Right lobe of liver (tissue), 6 donors: ENCODE measurements around the gene DCP2. TPM values are rescaled to one million over a fixed set of nuclear protein-coding genes. Genes with fewer than 3 reads are reported as not detected.

Experiments used
- ATAC-seq, 4 donors: fragments of 200-7000 bp; cut with Tn5 transposase; one replicate each; pipeline ENCODE4 v1.9.1; 2020; ENCODE audit warnings: mild to moderate bottlenecking in 4 of 4, moderate library complexity in 4 of 4
- DNase-seq, 3 donors: peaks; one replicate each; pipeline ENCODE4 v3.0.0-alpha.2; 2020
- H3K27ac ChIP-seq, 3 donors: fragments of 200-600 bp; one replicate each; pipeline ENCODE4 v1.8.0; 2022
- H3K27me3 ChIP-seq, 2 donors: fragments of 200-600 bp; one replicate each; pipeline ENCODE4 v1.8.0; 2022
- H3K36me3 ChIP-seq, 4 donors: fragments of 200-600 bp; sonication (generic) in 1 of 4; one replicate each; pipeline versions ENCODE4 v1.5.1 to v1.8.0; 2017 to 2022; ENCODE audit warnings: control low read depth in 1 of 4
- H3K4me1 ChIP-seq, 4 donors: fragments of 200-600 bp; sonication (generic) in 1 of 4; one replicate each; pipeline versions ENCODE4 v1.5.1 to v1.8.0; 2017 to 2022; ENCODE audit warnings: control low read depth in 1 of 4
- H3K4me3 ChIP-seq, 3 donors: fragments of 200-600 bp; one replicate each; pipeline ENCODE4 v1.8.0; 2022
- H3K9me3 ChIP-seq, 4 donors: fragments of 200-600 bp; sonication (generic) in 1 of 4; one replicate each; pipeline versions ENCODE4 v1.5.1 to v1.8.0; 2017 to 2022; ENCODE audit warnings: control low read depth in 1 of 4
- POLR2A ChIP-seq: fragments of 450-650 bp; IDR thresholded peaks from one replicate; pipeline ENCODE4 v1.6.1; 2017; ENCODE audit warnings: antibody characterized with exemption, mild to moderate bottlenecking
- WGBS: methylation state at CpG from one replicate; pipeline ENCODE4 v1.1.6; 2018; ENCODE audit warnings: low coverage, low lambda C conversion rate; ENCODE audit not compliant: insufficient coverage; ENCODE audit errors: missing lambda C conversion rate; 5-methylcytosine and 5-hydroxymethylcytosine counted together
- intact Hi-C, 2 donors: fragments of 100-400 bp; cut with DNase I; formaldehyde crosslinking; loops; one replicate each; pipeline versions ENCODE4 v1.11.2 to v1.14.1; 2022
- total RNA-seq, 6 experiments: library from RNA; depleted of rRNA in 2 of 6; stranded (reverse); fragments of >200 nt in 2 of 6; fragmentation: NEBNext Ultra II Directional in 3 of 6; extraction: Animal tissue kit (Norgen Biotek cat#: 25700) in 3 of 6; gene quantifications; one replicate each; pipeline versions ENCODE4 v1.1.0 to v1.2.4, GENCODE V29; 2016 to 2023
- TF ChIP-seq, protein P1 (sequence below), 4 donors: fragments of 200-600 bp in 3 of 4; fragments of 450-650 bp in 1 of 4; IDR thresholded peaks; one replicate each; pipeline versions ENCODE4 v1.5.1 to v1.8.0; 2016 to 2022; ENCODE audit warnings: antibody characterized with exemption in 4 of 4, mild to moderate bottlenecking in 2 of 4
- donor health status: DM: no; HTN: yes; CAD: no.
- donor health status: DM: no; HTN: no; CAD: no.
- donor health status: DM: no; HTN: no; CAD: no.
- donor health status: DM: no; HTN: yes; CAD: no.
- donor health status: DM: no; HTN: yes; CAD: no.

Gene DCP2
- total RNA-seq, 6 experiments from 2014 or later: 12.0 to 20.8 (median 14.6) TPM

DNA sequence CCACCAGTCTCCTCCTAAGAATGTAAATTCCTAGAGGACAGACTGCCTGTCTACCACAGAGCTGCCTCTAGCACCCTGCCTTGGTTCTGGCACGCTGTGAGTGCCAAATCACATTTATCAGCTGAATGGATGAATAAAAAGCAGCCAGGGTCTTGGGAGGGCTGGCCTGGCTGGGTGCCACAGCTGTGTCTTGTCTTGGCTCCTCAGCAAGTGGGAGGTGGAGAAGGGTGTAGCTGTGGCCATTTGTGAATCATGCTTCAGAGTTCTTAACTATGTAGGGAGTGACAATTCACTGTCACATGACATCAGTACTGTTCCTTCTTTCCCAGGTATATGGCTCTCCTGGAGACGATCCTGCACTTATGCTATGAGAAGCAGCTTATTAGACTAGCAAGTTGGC is 70.6 kb downstream of the DCP2 start:
- no peak for DNase-seq
- Histone ChIP-seq H3K9me3 (no peaks in the 10 kb centered on the region), H3K27ac (no peak overlapping the region), H3K36me3 (peaks cover 0 to 60% (median 7%) of the 10 kb centered on the region in 4 donors), H3K4me1 (no peaks in the 10 kb centered on the region), H3K27me3 (no peaks in the 10 kb centered on the region), H3K4me3 (no peak overlapping the region)
- intact Hi-C loops: no loop called here
- TF ChIP-seq, protein P1, sequence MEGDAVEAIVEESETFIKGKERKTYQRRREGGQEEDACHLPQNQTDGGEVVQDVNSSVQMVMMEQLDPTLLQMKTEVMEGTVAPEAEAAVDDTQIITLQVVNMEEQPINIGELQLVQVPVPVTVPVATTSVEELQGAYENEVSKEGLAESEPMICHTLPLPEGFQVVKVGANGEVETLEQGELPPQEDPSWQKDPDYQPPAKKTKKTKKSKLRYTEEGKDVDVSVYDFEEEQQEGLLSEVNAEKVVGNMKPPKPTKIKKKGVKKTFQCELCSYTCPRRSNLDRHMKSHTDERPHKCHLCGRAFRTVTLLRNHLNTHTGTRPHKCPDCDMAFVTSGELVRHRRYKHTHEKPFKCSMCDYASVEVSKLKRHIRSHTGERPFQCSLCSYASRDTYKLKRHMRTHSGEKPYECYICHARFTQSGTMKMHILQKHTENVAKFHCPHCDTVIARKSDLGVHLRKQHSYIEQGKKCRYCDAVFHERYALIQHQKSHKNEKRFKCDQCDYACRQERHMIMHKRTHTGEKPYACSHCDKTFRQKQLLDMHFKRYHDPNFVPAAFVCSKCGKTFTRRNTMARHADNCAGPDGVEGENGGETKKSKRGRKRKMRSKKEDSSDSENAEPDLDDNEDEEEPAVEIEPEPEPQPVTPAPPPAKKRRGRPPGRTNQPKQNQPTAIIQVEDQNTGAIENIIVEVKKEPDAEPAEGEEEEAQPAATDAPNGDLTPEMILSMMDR (IDR thresholded peaks at IDR 0.05): no peak
- TF ChIP-seq POLR2A: no peak
- 73% methylated on average over 2 of the region's 2 CpGs for whole genome bisulfite sequencing
- peak in 1 of 4 donors; percentile 18 for ATAC-seq

DNA sequence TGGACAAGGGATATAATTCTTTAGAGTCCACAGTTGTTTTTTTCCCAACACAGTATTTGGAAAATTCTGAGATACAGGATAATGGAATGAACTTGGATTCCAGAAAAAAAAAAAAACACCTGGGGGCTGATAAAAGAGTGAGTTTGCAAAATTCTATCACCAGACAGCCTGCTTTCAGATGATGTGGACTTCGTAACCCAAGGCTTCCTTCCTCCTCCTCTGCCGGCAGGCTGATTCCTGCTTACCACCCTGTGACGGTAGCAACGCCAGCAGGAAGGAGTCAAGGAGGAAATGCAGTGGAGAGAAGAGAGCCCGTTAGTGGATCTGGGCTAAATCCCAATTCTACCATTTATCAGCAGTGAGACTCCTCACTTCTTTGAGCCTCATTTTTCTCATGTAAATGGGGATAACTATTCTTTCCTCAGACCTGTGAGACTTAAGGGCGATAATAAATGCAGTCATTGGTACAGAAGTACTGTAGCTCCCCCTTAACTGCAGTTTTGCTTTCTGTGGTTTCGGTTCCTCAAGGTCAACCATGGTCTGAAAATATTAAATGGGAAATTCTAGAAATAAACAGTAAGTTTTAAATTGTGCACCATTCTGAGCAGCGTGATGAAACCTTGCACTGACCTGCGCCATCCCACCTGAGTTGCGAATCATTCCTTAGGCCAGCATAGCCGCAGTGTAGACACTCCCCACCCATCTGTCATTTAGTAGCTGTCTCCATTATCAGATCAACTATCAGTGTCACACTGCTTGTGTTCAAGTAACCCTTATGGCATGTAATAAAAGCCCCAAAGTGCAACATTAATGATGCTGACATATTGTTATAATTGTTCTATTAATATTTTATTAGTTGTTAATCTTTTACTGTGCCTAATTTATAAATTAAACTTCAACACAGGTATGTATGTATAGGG is 71.4 kb downstream of the DCP2 start:
- intact Hi-C loops: no loop called here
- Histone ChIP-seq H3K27me3 (no peaks in the 10 kb centered on the region), H3K27ac (peak overlapping the region in 1 of 3 donors; percentile 30), H3K4me3 (no peak overlapping the region), H3K9me3 (no peaks in the 10 kb centered on the region), H3K4me1 (no peaks in the 10 kb centered on the region), H3K36me3 (peaks cover 0 to 64% (median 7%) of the 10 kb centered on the region in 4 donors)
- DNase-seq (peak in 1 of 3 donors; percentile 42), ATAC-seq (peak; percentile 50 to 73 (median 70))
- 53% methylated on average over 11 of the region's 11 CpGs for WGBS
- no peak for TF ChIP-seq POLR2A
- TF ChIP-seq, protein P1 (IDR thresholded peaks at IDR 0.05): no peak

DNA sequence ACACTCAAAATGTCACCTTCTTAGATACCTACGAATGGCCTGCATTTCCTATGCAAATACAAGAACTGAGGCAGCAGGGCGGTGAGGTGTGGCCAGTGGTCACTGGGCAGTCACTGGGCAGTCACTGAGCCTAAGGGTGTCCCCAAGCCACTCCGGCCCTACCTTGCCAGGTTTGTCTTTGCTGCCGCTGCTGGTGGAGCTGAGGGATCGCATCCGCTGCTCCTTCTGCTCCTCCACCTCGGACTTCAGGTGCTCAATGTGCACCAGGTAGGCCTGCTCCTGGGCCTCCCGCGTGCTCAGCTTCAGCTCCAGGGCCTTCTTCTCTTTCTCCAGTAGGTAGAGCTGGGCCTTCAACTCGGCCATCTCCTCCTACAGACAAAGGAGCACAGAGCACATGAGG is 72.3 kb downstream of the DCP2 start:
- WGBS: 86% methylated on average over 8 of the region's 10 CpGs
- no peak for ATAC-seq

DNA sequence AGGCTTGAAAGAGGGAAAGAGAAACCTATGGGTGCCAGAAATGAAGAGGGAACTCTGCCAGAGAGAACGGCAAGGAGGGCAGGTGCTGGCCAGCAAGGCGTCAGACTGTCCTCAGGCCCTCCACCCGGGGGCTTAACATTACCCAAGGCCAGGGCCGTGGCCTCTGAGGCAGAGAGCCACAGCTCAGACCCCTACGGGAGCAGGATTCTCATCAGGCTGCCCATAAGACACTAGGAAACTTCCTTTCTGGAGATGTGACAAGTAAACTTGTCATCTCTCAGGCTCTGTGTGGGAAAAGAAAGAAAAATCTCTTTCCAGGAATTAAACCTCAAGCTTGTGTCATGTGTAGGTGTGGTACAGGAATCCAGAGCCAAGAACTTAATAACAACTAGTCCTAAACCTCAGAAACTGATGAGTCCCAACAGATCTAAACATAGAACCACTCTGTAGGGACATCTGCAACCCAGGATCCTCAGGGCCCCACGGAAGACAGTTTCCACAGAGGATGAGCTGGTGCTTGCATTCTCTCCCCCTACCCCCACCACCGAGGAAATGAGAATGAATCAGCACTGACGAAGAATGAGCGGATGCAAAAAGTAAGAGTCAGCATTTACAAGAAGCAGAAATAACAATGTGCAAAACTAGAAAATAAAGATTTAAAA is 74.3 kb downstream of the DCP2 start:
- TF ChIP-seq, protein P1 (IDR thresholded peaks at IDR 0.05): no peak
- no peak for TF ChIP-seq POLR2A
- peak; percentile 43 to 65 (median 53) for ATAC-seq
- Histone ChIP-seq H3K36me3 (peaks cover 0 to 82% (median 9%) of the 10 kb centered on the region in 4 donors), H3K4me1 (no peaks in the 10 kb centered on the region), H3K4me3 (no peak overlapping the region), H3K9me3 (no peaks in the 10 kb centered on the region), H3K27ac (peak overlapping the region in 2 of 3 donors; percentile 1 to 13), H3K27me3 (no peaks in the 10 kb centered on the region)
- intact Hi-C loops: no loop called here
- WGBS: 32% methylated on average over 6 of the region's 9 CpGs
- no peak for DNase-seq

More for the DNA sequence above, 72.3 kb downstream of the DCP2 start:
- H3K9me3 ChIP-seq: no peaks in the 10 kb centered on the region
- H3K27me3 ChIP-seq: no peaks in the 10 kb centered on the region
- TF ChIP-seq, protein P1 (IDR thresholded peaks at IDR 0.05): no peak
- no peak for TF ChIP-seq POLR2A
- no peak for DNase-seq
- H3K4me3 ChIP-seq: no peak overlapping the region
- H3K27ac ChIP-seq: no peak overlapping the region
- intact Hi-C loops: no loop called here
- H3K4me1 ChIP-seq: no peaks in the 10 kb centered on the region
- H3K36me3 ChIP-seq: peaks cover 0 to 70% (median 12%) of the 10 kb centered on the region in 4 donors
